Keratinocyte (primary cell): ENCODE data around the gene CLDN6.

Source experiments
- EZH2 ChIP-seq: IDR thresholded peaks from one replicate; pipeline ENCODE4 v1.6.1; 2012; ENCODE audit warnings: inconsistent platforms, mild to moderate bottlenecking, low read length, moderate library complexity
- TF ChIP-seq, protein P1 (sequence below), 3 experiments: IDR thresholded peaks in 1 of 3; conservative IDR thresholded peaks in 1 of 3; optimal IDR thresholded peaks in 1 of 3; 2 replicates in 2 of 3; 3 replicates in 1 of 3; pipeline versions ENCODE3 to v1.5.1; 2011; ENCODE audit warnings: low read length in 3 of 3, mild to moderate bottlenecking in 3 of 3, moderate library complexity in 2 of 3, control low read depth in 1 of 3, inconsistent platforms in 1 of 3; ENCODE audit not compliant: insufficient read depth in 2 of 3; ENCODE audit errors: extremely low read depth in 1 of 3

DNA sequence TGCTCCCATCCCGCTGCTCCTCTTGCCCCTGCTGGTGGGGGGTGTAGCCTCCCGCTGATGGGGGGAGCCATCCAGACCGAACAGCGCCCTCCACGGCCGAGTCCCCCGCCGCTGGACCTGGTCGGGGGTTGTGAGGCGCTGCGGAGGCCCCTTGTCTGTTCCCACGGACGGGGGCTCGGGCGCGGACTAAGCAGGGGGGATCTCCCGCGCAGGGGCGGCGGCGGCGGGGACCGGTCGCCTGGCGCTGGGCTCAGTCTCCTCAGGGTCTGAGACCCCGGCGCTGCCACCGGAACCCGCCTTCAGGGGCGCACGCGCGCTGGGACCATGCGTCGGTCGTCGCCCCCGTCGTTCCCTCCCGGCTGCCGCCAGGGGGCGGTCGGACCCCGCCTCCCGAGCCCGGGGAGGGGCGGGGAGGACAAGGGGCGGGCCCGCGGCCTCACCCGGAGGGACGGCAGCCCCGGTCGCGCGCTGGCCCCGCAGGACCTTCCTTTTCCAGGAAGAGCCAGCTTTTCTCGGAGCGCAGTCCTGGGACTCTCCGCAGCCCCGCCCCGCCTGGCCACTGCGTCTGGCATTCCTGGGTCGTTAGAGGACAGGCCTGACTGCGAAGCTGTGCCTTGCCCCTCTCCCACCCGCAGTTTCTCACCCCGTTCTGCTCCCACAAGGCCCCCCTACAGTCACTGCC is 41.2 kb upstream of the CLDN6 start:
- TF ChIP-seq, protein P1, sequence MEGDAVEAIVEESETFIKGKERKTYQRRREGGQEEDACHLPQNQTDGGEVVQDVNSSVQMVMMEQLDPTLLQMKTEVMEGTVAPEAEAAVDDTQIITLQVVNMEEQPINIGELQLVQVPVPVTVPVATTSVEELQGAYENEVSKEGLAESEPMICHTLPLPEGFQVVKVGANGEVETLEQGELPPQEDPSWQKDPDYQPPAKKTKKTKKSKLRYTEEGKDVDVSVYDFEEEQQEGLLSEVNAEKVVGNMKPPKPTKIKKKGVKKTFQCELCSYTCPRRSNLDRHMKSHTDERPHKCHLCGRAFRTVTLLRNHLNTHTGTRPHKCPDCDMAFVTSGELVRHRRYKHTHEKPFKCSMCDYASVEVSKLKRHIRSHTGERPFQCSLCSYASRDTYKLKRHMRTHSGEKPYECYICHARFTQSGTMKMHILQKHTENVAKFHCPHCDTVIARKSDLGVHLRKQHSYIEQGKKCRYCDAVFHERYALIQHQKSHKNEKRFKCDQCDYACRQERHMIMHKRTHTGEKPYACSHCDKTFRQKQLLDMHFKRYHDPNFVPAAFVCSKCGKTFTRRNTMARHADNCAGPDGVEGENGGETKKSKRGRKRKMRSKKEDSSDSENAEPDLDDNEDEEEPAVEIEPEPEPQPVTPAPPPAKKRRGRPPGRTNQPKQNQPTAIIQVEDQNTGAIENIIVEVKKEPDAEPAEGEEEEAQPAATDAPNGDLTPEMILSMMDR (optimal IDR thresholded peaks at IDR 0.05 in 1 of 3, IDR thresholded peaks at IDR 0.05 in 1 of 3, conservative IDR thresholded peaks at IDR 0.05 in 1 of 3; ENCODE audit: extremely low read depth in 1 of 3, insufficient read depth in 2 of 3, low read length in 3 of 3) = peak; percentile 44 to 87 (median 69)
- no peak for TF ChIP-seq EZH2
